ENCODE data around the gene KIAA1328.

KIAA1328 gene

DNA sequence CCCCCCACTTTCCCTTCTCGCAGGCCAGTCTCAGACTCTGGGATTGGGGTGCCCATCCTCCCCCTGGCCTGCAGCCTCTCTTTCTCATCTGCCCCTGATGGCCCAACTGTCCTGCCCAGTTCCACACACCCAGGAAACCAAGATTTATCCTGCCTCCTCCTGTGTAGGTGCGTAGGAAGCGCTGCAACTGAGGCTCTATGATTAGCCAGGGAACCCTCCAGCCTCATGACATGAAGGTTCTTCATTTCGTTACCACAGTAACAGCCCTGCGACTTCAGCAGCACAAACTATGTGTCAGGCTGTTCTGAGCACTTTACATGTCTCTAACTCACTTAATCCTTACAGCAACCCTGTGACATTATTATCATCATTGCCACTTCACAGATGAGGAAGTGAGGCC is 430.8 kb downstream of the KIAA1328 start:
- Histone ChIP-seq H3K9ac (ENCODE audit: low read length) (no peak overlapping the region), H3K27me3 (ENCODE audit: control insufficient read depth, insufficient read depth, low read length) (peaks cover 22% of the 10 kb centered on the region), H3K4me1 (ENCODE audit: control insufficient read depth, low read depth, low read length) (no peaks in the 10 kb centered on the region), H3K36me3 (ENCODE audit: control insufficient read depth, low read depth, low read length) (no peaks in the 10 kb centered on the region), H3K4me3 (ENCODE audit: low read length) (no peak overlapping the region), H3K27ac (ENCODE audit: low read length) (no peak overlapping the region), H3K9me3 (ENCODE audit: control insufficient read depth, low read depth, low read length) (no peaks in the 10 kb centered on the region)

DNA sequence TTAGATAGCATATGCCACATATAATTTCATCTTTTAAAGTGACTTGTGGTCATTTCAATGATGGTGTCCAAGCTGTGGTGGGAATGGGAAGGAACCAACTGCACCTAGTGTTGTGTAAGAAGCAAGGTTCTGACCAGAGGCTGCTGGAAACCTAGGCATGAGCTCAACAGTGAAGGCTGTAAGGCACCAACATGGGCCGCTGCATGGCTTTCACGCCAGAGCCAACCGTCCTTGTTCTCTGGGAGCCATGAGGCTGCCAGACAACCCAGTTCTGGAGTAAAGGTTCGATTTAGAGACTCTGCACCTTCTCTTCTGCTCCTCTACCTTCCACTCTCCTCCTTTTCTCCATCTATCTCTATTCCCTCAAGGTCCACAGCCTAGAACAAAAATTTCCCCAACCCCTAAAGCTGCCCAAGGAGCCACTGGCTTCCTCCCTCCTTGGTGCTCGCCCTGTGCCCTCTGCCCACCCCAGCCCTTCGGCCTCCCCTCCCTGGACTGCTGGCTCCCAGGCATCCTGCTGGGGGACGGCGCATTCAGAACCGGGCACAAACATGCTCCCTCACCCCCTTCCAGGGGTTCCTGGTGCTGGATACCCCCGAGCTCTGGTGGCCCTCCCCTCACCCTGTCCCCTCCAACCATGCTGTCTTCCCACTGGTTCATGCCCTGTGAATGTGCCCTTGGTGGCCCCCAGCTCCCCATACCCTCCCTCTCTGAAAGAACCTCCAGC is 431.6 kb downstream of the KIAA1328 start:
- no peaks in the 10 kb centered on the region for H3K4me1 ChIP-seq (ENCODE audit: control insufficient read depth, low read depth, low read length)
- H3K4me3 ChIP-seq (ENCODE audit: low read length) = no peak overlapping the region
- peaks cover 14% of the 10 kb centered on the region for H3K27me3 ChIP-seq (ENCODE audit: control insufficient read depth, insufficient read depth, low read length)
- no peaks in the 10 kb centered on the region for H3K9me3 ChIP-seq (ENCODE audit: control insufficient read depth, low read depth, low read length)
- no peaks in the 10 kb centered on the region for H3K36me3 ChIP-seq (ENCODE audit: control insufficient read depth, low read depth, low read length)
- no peak overlapping the region for H3K27ac ChIP-seq (ENCODE audit: low read length)
- no peak overlapping the region for H3K9ac ChIP-seq (ENCODE audit: low read length)

DNA sequence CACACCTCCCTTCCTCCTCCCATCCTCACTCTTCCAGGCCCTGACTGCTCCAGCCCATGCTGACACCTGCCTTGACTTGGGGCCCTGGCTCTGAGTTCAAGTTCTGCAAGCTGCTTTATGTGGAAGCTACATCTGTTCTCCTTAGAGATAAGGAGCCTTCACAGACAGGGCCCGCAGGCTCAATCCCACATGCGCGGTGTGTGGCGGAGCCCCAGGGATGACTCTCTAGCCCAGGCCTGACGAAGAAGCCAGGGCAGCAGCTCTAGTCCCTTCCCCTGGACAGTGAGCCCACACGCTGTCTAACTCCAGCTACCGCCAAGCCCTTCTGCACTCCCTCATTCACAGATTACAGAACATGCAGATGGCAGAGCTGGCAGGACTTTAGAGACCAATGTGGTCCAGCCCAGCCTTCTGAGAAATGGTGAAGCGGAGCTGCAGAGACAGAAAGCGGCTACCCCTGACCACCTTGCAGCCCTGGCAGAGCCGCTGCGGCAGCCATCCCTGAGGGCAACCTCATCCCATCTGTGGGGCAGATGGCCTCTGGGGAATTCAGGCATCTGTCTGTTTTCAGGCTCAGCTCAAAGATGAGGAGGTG is 432.4 kb downstream of the KIAA1328 start:
- Histone ChIP-seq H3K36me3 (ENCODE audit: control insufficient read depth, low read depth, low read length) (no peaks in the 10 kb centered on the region), H3K27ac (ENCODE audit: low read length) (no peak overlapping the region), H3K27me3 (ENCODE audit: control insufficient read depth, insufficient read depth, low read length) (peaks cover 7% of the 10 kb centered on the region), H3K4me1 (ENCODE audit: control insufficient read depth, low read depth, low read length) (no peaks in the 10 kb centered on the region), H3K4me3 (ENCODE audit: low read length) (no peak overlapping the region), H3K9ac (ENCODE audit: low read length) (no peak overlapping the region), H3K9me3 (ENCODE audit: control insufficient read depth, low read depth, low read length) (no peaks in the 10 kb centered on the region)

DNA sequence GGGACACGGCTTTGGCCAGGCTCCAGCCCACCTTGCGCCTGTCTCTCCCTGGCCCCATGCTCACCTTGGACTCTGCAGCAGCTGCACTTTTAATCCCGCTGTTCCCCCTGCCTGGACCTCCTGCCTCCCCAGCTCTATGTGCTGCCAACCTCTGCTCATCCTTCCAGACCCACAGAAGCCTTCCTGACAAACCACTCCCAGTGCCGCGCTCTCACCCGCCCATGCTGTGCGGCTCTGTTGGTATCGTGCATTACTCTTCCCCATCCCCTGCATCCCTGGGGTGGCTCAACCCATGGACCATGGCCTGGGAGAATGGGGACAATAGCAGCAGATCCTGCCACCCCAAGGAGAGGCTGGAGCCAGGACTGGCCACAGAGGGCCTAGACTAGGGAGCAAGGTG is 433.1 kb downstream of the KIAA1328 start:
- peaks cover 7% of the 10 kb centered on the region for H3K27me3 ChIP-seq (ENCODE audit: control insufficient read depth, insufficient read depth, low read length)
- no peak overlapping the region for H3K9ac ChIP-seq (ENCODE audit: low read length)
- no peak overlapping the region for H3K27ac ChIP-seq (ENCODE audit: low read length)

DNA sequence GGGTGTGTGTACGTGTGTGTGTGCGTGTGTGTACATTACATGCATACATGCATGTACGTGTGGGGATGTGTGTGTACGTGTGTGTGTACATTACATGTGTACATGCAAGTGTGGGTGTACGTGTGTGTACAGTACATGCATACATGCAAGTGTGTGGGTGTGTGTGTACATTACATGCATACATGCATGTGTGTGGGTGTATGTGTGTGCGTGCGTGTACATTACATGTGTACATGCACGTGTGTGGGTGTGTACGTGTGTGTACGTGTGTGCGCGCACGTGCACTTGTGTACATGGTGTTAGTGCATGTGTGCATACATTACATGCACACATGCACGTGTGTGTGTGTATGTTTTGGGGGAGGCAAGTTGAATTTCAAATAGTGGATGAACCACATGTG is 436.0 kb downstream of the KIAA1328 start:
- no peaks in the 10 kb centered on the region for H3K4me1 ChIP-seq (ENCODE audit: control insufficient read depth, low read depth, low read length)
- H3K9me3 ChIP-seq (ENCODE audit: control insufficient read depth, low read depth, low read length) = no peaks in the 10 kb centered on the region
- no peak overlapping the region for H3K9ac ChIP-seq (ENCODE audit: low read length)
- no peak overlapping the region for H3K4me3 ChIP-seq (ENCODE audit: low read length)
- no peaks in the 10 kb centered on the region for H3K36me3 ChIP-seq (ENCODE audit: control insufficient read depth, low read depth, low read length)
- no peaks in the 10 kb centered on the region for H3K27me3 ChIP-seq (ENCODE audit: control insufficient read depth, insufficient read depth, low read length)
- no peak overlapping the region for H3K27ac ChIP-seq (ENCODE audit: low read length)

More for the DNA sequence above, 433.1 kb downstream of the KIAA1328 start:
- no peaks in the 10 kb centered on the region for H3K36me3 ChIP-seq (ENCODE audit: control insufficient read depth, low read depth, low read length)
- H3K4me3 ChIP-seq (ENCODE audit: low read length) = no peak overlapping the region
- H3K9me3 ChIP-seq (ENCODE audit: control insufficient read depth, low read depth, low read length) = no peaks in the 10 kb centered on the region
- H3K4me1 ChIP-seq (ENCODE audit: control insufficient read depth, low read depth, low read length) = no peaks in the 10 kb centered on the region

DNA sequence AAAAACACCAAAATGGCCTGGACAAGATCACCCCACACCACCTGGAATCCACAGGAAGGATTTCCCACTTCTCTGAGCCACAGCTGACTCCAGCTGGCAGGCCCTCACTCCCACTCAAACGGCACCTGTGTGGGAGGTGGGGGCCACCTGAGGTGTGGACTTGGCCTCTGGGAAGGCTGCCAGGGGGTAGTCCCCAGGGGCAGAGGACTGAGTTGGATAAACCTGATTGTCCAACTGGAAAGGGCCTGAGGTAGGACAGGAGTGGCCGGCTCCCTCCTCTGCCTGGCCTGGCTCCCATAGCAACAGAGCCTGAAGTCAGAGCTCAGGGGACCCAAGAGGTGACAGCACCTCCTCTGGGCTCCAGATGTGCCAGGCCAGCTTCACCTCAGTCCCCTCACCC is 436.5 kb downstream of the KIAA1328 start:
- no peaks in the 10 kb centered on the region for H3K4me1 ChIP-seq (ENCODE audit: control insufficient read depth, low read depth, low read length)
- H3K36me3 ChIP-seq (ENCODE audit: control insufficient read depth, low read depth, low read length) = no peaks in the 10 kb centered on the region
- H3K27ac ChIP-seq (ENCODE audit: low read length) = no peak overlapping the region
- H3K4me3 ChIP-seq (ENCODE audit: low read length) = no peak overlapping the region
- no peaks in the 10 kb centered on the region for H3K9me3 ChIP-seq (ENCODE audit: control insufficient read depth, low read depth, low read length)
- no peak overlapping the region for H3K9ac ChIP-seq (ENCODE audit: low read length)
- H3K27me3 ChIP-seq (ENCODE audit: control insufficient read depth, insufficient read depth, low read length) = no peaks in the 10 kb centered on the region

DNA sequence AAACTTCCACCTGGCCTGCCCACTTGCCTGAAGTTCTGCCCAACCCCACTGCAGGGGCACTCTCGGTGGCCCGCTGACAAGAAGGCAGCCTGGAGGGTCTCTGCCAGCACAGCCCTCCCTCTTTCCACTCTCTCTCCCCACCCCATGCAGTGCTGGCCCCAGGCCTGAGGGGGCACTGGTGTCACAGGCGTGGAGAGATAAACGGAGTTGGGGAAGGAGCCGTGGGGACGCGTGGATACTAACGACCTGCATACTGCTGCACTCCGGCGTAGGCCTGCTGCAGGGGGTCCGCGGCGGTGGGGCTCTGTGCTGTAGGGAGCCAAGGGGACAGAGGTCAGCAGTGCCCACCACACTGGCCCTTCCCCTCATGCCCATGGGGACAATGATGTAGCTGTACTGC is 437.4 kb downstream of the KIAA1328 start:
- H3K9ac ChIP-seq (ENCODE audit: low read length) = no peak overlapping the region
- H3K4me1 ChIP-seq (ENCODE audit: control insufficient read depth, low read depth, low read length) = no peaks in the 10 kb centered on the region
- H3K9me3 ChIP-seq (ENCODE audit: control insufficient read depth, low read depth, low read length) = no peaks in the 10 kb centered on the region
- H3K27ac ChIP-seq (ENCODE audit: low read length) = no peak overlapping the region
- no peak overlapping the region for H3K4me3 ChIP-seq (ENCODE audit: low read length)
- no peaks in the 10 kb centered on the region for H3K27me3 ChIP-seq (ENCODE audit: control insufficient read depth, insufficient read depth, low read length)
- H3K36me3 ChIP-seq (ENCODE audit: control insufficient read depth, low read depth, low read length) = no peaks in the 10 kb centered on the region

DNA sequence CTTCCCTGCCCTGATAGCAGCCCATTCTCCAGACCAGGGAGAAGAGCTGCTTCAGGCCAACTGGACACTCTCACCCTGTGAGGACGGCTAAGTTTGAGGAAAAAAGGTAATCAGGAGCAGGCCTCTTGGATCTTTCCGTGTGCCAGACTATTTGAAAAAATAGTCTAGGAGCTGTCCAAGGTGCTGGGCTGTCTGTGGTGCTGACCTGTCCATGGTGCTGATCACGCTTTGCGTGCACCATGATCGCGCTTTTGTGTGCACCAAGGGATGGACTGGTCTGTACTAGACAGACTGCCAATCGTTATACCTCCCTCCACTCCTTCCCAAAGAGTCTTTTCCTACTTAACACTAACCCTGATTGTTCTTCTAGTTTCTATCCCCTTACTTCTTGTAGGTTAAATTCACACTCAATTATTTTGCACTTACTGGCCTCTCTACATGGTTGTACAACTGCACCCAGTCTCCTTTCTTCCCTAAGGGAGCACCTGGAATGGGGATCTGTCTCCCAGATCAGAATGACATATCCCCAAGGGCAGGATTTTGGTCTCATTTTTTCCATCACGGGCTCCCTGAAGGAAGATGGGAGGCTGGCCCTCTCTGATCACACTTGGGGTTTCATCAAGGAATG is 441.2 kb downstream of the KIAA1328 start:
- Histone ChIP-seq H3K27ac (ENCODE audit: low read length) (no peak overlapping the region), H3K36me3 (ENCODE audit: control insufficient read depth, low read depth, low read length) (no peaks in the 10 kb centered on the region), H3K4me1 (ENCODE audit: control insufficient read depth, low read depth, low read length) (no peaks in the 10 kb centered on the region), H3K9ac (ENCODE audit: low read length) (no peak overlapping the region), H3K27me3 (ENCODE audit: control insufficient read depth, insufficient read depth, low read length) (no peaks in the 10 kb centered on the region), H3K9me3 (ENCODE audit: control insufficient read depth, low read depth, low read length) (no peaks in the 10 kb centered on the region), H3K4me3 (ENCODE audit: low read length) (no peak overlapping the region)

DNA sequence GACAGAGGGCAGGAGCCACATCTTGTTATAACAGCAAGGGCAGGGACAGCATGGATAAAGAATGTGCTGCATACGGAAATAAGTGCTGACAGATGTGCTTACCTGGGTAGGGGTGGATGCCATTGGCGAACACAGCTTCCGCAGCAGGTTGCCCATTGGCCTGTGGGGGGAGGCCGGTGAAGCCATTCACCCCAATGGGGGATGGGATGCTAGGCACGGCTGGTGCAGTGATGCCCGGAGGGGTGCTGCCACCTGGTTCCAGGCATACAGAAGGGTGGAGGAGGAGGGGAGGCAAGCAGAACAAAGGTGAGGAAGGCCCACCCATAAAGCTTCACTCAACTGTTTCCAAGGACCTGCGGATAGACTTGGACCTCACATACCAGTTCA is 441.7 kb downstream of the KIAA1328 start:
- Histone ChIP-seq H3K4me1 (ENCODE audit: control insufficient read depth, low read depth, low read length) (no peaks in the 10 kb centered on the region), H3K27me3 (ENCODE audit: control insufficient read depth, insufficient read depth, low read length) (no peaks in the 10 kb centered on the region), H3K9me3 (ENCODE audit: control insufficient read depth, low read depth, low read length) (no peaks in the 10 kb centered on the region), H3K27ac (ENCODE audit: low read length) (no peak overlapping the region), H3K4me3 (ENCODE audit: low read length) (no peak overlapping the region), H3K9ac (ENCODE audit: low read length) (no peak overlapping the region), H3K36me3 (ENCODE audit: control insufficient read depth, low read depth, low read length) (no peaks in the 10 kb centered on the region)

DNA sequence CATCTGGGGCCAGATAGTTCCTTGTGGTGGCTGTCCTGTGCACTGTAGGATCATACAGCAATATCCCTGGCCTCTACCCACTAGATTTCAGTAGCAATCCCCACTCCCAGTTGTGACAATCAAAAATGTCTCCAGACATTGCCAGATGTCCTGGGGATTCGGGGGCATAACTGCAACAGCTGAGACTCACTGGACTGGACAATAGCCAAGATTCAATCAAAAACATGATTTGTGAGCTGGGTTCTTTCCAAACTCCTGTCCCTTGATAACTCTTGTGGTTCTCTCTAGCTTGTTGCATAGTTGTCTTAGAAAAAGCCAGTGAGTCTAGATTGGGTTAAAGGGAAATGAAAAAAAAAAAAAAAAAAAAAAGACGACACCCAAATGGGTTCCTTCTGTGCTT is 443.3 kb downstream of the KIAA1328 start:
- Histone ChIP-seq H3K4me1 (ENCODE audit: control insufficient read depth, low read depth, low read length) (no peaks in the 10 kb centered on the region), H3K9ac (ENCODE audit: low read length) (no peak overlapping the region), H3K36me3 (ENCODE audit: control insufficient read depth, low read depth, low read length) (no peaks in the 10 kb centered on the region), H3K27ac (ENCODE audit: low read length) (no peak overlapping the region), H3K4me3 (ENCODE audit: low read length) (no peak overlapping the region), H3K27me3 (ENCODE audit: control insufficient read depth, insufficient read depth, low read length) (no peaks in the 10 kb centered on the region), H3K9me3 (ENCODE audit: control insufficient read depth, low read depth, low read length) (no peaks in the 10 kb centered on the region)

DNA sequence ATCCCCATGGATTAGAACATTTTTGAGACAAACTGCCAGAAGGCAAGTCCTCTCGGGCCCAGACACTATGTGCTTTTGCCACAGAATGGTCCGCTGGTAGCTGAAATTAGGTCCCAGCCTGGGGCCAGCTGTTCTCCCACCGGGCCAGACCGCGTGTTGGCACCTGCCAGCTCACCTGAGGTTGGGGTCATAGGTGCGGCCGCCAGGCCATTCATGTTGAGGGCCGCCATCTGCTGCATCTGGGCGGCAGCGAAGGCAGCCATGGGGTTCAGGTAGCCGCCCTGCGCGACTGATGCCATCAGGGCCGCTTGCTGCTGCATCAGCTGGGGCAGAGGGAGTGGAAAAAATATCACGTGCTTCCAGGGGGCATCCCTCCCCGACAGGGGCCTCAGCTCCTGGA is 443.9 kb downstream of the KIAA1328 start:
- no peaks in the 10 kb centered on the region for H3K4me1 ChIP-seq (ENCODE audit: control insufficient read depth, low read depth, low read length)
- no peak overlapping the region for H3K4me3 ChIP-seq (ENCODE audit: low read length)
- no peak overlapping the region for H3K27ac ChIP-seq (ENCODE audit: low read length)
- H3K9me3 ChIP-seq (ENCODE audit: control insufficient read depth, low read depth, low read length) = no peaks in the 10 kb centered on the region
- H3K27me3 ChIP-seq (ENCODE audit: control insufficient read depth, insufficient read depth, low read length) = no peaks in the 10 kb centered on the region
- no peak overlapping the region for H3K9ac ChIP-seq (ENCODE audit: low read length)
- no peaks in the 10 kb centered on the region for H3K36me3 ChIP-seq (ENCODE audit: control insufficient read depth, low read depth, low read length)
